GM10847 (cell line): Measurements from ENCODE around the gene OR10G3.

Source experiments
- POLR2A ChIP-seq: IDR thresholded peaks from 2 replicates; pipeline ENCODE4 v1.6.1; 2011; ENCODE audit not compliant: insufficient read length; ENCODE audit errors: extremely low read depth

OR10G3 gene

DNA sequence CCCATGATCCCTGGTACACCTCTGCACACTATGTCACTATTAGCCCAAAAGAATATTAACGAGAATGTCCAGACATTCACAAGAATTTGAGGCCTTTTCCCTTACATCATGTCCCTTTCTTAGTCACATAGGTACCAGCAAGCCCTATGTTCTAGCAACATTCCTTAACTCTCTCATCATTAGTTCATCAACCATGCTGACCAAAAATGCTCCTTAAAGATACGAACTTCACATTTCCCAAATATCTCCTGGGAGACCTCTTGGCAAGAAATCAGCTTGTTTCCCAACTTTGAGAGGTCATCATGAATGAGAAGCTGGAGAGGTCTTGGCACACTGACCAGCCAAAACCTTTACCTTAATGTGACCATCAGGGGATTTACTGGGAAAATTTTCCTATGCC is 58.4 kb downstream of the OR10G3 start:
- TF ChIP-seq POLR2A, result no peak

DNA sequence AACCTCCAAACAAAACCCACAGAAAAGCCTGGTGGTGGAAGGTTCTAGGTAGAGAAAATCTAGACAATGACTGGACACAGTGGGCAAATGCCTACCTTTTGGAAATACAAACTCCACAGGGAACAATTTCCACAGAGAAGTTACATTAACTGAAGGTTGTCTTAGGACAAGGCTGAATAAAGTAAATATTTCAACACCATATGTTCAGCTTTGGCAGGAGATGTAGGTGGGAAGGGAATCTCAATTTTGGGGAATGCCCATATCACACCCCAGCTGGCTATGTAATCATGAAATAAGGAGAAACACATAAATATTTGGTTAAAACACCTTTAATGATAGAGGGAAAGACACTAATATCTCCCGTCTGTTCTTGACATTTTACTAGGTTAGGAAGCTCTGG is 59.1 kb downstream of the OR10G3 start:
- TF ChIP-seq POLR2A, result no peak

DNA sequence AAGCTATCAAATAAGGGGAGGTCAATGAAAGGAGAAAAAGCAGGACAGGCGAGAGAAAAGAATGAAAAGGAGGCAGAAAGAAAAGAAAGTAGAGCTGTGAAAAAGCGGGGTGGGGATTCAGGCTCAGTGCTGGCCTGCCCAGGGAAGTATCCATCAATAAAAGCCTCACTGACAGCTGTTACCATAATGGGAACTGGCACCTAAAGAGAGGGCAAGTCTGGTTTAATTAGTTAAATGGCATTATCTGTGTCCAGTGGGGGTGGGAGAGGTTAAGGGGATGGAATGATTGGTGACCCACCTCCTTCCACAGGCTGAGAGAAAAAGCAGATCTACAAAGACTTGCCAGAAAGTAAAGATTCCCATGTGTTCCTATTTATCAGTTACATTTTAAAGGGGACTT is 61.2 kb downstream of the OR10G3 start:
- no peak for TF ChIP-seq POLR2A
